NCI-H1092 treated with DMSO at 0.1 percent for 48 hours (cell line): ENCODE data around the gene PAM.
"Not testable (repeated sequence)": the region's sequence is repeated elsewhere in the genome, so short reads cannot be mapped to it uniquely, and the experiment has no call there.

Experiments
- DNase-seq: peaks from one replicate; lab custom pipeline; 2025; lab: John Stamatoyannopoulos, UW

Gene PAM

DNA sequence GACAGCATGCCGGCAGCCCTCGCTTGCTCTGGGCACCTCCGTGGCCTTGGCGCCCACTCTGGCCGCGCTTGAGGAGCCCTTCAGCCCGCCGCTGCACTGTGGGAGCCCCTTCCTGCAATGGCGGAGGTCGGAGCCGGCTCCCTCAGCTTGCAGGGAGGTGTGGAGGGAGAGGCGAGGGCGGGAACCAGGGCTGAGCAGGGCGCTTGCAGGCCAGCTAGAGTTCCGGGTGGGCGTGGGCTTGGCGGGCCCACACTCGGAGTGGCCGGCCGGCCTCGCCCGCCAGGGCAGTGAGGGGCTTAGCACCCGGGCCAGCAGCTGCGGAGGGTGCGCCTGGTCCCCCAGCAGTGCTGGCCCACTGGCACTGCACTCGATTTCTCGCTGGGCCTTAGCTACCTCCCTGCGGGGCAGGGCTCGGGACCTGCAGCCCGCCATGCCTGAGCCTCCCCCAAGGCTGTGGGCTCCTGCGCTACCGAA lies 3.2 kb upstream of the PAM start:
- not testable (repeated sequence) for DNase-seq

DNA sequence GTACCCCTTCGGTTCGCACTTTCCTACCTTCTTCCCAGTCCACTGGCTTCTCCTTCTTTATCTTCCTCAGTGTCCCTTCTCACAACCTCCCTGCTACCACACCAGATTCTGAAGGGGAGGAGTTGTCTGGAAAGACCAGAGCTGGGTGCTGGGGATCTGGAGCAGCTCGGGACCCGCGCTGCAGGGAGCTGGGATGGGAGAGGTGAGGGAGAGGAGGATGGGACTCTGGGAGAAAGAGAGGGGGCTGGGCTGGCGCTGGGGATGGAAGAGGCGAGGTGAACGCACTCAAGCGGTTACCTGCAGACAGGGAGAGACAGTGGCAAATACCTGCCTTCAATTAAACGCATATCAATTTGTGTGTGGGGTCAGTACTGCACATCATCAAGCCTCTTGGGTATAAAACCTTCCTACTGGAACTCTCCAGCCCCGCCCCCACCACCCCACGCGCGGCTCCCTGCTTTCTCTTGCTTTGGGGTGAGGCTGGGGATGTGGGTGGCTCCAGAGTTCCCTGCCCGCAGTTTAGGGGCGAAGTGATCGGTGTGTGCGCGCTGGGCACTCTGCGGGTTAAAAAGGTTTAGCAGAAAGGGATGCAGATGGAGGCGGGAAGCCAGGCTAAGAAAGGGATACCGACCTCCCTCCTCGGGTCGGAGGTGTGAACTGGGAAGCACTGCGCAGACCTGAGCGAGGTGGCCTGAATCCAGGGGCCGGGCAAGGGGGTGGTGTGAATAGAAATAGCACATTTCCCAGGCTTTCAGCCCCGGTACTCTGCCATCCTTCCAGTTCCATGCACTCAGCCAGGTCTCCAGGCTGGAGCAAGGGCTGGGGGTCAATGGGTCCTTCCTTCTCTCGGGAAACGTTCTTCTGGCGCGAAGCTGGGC lies 977 bp upstream of the PAM start:
- peak; percentile 52 for DNase-seq

DNA sequence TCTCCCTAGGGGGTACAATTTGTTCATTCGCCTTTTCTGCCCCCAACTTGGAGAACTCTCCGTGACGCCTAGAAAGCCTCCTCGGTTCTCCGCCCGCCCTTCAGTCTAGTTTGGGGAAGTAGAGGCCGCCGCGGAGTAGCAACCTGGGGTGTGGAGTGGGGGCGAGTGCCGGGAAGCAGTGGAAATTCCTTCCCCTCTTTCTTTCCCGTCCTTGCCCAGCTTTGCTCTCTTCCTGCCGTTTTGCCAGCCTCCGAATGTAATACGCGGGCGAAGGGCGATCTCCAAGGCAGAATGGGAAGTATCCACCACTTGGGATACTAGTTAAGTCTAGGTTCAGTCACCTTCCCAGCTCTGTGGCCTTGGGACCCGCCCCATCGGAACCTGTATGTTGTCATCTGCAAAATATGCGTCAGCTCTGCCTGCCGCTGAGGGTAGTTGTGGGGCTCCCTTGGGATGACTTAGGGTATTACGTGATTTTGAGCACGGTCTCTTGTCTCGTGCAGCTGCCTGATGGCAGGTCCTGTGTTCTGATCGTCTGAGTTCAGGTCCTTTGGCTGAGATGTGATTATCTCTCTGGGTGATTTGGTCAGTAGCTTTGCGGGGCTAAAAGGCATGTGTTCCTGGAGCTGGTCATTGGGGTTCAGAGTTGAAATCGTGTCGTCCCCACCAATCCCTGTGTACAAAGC lies 724 bp downstream of the PAM start:
- DNase-seq = peak; percentile 44

DNA sequence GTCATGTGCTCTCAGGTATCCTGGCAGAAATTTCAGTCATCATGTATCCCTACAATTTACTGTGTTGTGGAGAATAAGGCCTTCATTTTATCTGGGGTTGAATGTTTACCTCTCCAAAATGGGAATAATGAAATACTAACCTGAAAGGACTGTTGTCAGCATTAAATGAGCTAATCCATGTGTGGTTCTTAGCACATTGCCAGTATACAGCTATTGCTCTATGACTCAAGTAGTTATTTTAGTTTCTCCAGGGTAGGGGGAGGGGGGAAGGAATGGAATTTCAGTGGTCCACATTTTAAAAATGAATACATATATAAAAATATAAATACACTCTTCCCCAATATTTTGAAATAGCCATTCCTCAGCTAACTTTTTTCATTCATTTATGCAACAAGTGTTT lies 3.5 kb downstream of the PAM start:
- DNase-seq = no peak

DNA sequence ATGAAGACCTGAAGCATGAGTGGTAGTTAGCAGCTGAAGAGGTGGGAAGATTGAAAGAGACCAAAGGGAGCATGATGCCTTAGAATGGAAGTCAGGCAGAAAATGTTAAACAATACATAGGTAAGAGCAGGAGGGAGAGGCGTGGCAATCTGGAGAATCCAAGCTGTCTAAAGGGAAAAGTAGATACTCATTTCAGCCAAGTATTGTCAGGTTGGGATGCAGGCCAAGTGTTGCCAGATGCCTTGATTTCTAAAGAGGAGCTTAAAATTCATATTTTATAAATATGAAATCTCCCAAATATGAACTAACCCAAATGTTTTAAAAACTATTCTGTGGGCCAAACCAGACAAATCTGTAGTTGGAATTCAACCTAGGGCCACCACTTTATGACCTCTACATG lies 4.2 kb downstream of the PAM start:
- DNase-seq = no peak

DNA sequence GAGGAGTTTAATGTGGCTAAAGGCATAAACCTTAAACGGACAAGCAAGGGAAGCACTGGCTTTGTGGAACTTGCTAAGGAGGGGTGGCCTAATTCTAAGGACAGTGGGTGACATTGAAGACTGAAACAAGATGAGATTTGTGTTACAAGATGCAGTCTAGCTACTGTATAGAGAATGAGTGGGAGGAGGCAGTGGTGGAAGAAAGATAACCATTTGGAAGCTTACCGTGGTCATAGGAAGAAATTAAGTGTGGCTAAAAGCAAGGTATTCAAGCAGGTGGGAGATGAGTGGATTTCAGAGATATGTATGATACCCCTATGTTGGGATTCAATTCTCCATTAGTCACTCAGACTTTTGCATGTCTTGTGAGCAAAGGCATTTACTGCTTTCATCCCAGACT lies 4.6 kb downstream of the PAM start:
- no peak for DNase-seq

DNA sequence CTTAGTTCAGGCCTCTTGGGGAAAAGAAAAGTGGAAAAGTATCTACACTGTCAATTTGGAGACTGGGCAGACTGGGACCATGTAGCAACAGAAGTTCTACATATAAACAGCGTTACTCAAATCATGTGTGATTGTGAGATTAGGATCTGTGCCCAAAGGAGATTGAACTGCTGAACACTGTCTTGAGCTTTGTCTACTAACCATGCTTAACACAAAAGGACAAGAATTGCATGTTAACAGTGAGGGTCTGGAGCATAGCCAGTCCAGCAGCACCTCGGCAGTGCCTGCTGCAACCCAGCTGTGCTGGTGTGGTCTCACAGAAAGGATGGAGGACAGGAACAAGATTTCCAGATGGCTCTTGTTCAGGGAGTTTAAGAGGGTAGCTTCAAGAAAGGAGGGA lies 5.7 kb downstream of the PAM start:
- peak; percentile 48 for DNase-seq

DNA sequence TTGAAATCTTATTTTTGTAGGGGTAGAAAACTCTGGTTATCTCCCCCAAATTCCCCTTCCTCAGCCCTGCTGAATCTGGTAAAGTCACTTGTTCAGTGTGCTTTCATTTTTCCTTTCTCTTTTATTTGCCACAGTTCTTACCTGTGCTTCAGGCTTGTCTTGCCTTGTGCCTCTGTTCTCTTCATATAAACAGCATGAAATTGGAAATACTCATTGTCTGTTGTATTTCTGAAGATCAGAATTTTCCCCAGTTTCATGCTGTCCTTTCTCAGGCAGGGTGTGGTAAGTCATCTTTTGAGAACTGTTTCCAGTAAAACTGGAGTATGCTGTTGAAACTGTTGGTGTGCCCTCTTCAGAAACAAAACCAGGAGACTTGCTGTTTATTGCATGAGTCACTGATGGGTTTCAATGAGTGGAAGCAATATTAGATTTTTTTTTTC lies 7.0 kb downstream of the PAM start:
- peak; percentile 28 for DNase-seq

DNA sequence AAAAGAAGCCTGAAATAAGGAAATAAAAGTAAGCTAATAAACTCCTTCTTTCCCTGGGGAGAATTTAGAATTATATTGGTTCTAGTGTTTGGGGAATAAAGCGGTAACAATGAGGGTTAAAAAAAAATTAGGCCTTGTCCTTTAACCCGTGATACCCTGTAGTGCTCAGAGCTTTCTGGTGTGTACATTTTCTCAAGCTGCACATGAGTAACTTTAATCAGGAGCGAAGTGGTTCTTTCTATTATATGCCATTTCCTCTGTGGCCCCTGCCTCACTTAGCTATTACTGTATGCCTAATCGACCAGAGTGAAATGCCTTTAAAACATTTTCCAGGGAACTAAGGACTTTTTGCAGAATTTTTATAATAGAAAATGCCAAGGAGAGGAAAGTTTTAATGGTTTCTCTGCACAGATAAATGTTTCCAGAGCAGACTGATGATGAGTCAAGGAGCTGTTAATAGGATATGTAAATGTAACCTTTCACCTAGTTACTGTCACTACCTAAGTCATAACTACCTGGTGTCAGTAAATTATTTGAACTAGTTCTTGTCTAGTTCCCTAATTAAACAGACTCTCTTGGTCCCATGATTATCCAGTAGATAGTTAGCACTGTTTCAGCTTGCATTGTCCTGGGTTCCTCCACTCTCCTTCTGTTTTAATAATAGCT lies 7.6 kb downstream of the PAM start:
- no peak for DNase-seq

DNA sequence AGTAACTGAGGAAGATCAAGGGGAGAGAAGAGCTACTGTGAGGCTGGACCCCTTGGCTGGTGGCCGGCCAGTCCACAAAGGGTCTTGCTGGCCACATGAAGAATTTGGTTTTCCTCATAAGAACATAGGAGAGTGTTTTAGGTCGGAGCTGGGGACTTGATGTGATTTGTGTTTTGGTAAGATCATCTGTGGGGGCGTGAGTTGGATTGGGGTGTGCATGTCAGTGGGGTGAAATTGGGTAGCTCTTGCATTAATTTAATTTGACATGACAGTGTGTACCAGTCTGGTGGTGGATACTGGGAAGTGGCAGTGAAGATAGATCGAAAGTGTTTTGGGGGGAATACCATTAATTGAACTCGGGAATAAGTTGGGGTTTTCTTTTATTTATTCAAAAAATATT lies 8.6 kb downstream of the PAM start:
- DNase-seq = no peak

DNA sequence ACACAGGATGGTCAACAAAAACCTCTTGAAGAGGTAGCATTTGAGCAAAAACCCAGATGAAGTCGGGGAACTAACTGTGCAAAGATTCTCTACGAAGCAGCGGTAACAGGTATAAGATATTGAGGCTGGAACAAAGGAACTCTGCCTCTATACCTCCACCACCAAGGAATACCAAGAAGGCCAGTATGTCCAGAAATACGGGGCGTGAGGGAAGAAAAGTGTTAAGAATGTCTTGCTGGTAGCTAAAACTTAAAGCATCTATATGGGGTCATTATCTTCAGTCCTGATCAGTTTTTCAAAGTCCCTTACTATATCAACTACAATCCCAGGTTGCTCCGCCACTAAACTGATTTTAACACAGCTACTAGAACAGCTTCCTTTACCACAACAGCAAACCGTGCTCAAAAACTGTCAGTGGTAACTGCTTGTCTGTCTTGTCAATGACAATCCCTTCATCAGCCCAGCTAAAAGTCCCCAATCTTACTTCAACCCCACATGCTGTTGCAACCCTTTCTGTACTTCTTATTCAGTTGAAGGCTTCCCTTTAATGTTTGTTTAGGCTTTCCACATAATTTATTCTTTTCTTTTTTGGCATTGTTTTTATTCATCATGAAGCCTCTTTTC lies 9.4 kb downstream of the PAM start:
- DNase-seq = no peak

DNA sequence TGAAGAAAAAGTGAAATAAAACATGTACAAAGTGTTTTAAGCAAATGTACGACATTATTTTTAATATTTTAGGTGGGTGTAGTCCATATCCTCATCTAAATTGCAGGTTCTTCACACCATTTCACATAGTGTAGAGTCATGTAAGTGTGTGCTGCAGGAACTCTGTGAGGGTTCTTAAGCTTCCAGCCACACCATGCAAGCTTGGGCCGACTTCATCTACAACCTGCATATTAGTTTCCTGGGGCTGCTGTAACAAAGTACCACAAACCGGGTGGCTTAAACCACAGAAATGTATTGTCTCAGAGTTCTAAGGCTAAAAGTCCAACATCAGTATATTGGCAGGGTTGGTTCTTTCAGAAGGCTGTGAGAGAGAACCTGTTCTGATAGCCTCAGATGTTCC lies 10.2 kb downstream of the PAM start:
- no peak for DNase-seq

DNA sequence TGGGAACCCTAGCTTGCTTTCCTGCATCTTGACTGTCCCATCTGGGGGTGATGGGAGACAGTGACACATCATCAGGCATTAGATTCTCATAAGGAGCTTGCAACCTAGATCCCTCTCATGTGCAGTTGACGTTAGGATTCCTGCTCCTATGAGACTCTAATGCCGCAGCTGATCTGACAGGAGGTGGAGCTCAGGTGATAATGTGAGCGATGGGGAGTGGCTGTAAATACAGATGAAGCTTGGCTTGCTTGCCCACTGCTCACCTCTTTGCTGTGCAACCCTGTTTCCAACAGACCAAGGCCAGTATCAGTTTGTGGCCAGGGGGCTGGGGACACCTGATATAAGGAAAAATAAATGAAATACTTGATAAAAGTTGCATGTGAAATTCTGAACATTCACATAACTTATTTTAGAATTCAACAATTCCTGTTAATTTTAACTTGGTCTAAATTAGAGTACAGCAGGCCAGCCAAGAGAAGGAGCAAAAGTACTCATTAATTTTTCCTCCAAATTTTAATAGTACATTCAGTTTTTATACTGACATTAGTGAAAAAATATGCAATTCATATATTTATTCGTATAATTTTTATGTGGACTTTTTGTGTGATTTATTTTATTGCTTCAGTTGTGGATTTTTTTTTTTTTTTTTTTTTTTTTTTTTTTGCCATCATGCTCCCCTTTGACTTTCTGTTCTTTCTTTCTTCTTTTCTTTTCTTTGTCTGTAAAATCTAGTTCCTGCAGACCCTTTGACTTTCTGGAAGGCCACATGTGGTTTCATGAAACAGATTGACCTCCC lies 11.4 kb downstream of the PAM start:
- DNase-seq = no peak

DNA sequence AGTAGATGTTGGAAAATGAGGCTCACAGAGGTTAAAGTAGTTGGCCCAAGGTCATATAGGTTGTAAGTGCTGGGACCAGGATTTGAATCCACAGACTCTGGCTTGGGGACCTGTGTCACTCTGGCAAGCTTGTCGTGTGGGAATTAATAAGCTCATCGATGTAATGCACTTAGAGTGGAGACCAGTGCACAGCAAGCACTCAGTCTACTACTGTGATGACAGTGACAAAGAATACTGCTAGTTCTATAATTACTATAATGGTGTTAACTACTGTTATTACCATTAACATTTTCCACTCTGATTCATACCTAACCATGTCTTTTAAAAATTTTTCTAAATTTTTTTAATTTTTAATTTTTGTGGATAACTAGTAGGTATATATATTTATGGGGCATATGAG lies 12.8 kb downstream of the PAM start:
- no peak for DNase-seq

DNA sequence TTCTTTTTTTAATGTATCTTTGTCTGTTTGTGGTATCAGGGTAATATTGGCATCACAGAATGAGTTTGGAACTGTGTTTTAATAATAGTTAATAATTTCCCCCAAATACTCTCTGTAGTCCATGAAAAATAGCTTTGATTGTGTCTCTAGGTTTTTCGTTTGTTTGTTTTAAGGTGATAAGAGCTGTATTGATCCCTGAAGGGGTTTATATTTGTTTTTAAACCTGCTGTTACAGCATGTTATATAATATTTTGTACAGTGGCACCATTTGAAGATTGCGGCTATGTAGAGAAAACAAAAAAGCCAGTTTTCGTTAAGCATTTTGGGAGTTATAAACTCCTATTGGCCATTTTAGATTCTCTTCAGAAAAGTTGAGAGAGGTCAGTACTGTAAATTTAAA lies 15.7 kb downstream of the PAM start:
- DNase-seq = no peak

DNA sequence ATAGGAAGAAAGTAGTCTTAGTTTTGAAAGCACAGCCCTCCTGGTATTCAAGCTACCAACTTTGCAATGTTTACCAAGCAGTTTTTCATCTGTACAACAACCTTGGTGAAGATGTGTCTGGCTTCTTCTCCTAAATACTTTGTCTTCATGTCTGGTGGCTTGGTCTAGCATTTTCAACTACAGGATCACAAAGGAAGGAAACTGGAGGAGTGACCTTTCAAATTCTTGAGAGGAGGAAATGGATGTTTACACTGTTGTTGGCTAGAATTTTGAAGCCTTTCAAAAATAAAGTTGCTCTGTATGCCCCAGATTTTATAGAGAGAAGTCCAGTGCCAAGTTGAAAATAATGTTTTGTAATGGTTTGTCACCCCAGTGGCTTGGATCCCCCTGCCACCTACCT lies 16.3 kb downstream of the PAM start:
- DNase-seq = no peak

DNA sequence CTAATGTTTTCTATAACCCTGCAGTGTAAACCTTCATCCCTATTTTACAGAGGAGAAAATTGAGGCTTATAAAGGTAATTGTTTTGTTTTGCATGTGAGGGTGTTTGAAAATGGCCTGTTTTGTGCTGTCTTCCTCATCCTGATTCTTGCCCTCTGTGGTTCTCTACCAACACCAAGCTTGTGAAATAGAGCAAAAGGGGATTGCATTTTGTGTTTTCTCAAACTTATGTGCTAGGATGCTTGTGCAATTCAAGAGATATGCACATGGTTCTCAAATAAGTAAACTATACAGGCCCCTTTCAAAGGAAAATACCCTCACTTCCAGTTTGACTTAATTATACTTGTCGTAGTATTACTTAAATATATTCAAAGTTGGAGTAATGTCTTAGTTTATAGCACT lies 17.2 kb downstream of the PAM start:
- DNase-seq = no peak

DNA sequence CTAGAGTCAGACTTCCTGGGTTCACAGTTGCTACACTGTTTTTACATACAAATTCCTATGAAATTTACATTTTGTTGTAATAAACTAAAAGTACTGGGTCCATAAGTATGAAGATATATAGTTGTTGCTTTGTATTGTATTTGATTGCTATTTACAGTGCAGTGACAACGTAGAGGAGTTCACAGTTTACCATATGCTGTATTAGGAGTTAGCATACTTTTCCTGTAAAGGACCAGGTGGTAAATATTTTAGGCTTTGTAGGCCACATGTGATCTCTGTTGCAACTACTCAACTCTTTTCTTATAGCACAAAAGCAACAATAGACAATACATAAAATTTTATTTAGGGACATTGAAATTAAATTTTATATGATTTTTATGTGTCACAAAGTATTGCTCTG lies 18.0 kb downstream of the PAM start:
- no peak for DNase-seq

DNA sequence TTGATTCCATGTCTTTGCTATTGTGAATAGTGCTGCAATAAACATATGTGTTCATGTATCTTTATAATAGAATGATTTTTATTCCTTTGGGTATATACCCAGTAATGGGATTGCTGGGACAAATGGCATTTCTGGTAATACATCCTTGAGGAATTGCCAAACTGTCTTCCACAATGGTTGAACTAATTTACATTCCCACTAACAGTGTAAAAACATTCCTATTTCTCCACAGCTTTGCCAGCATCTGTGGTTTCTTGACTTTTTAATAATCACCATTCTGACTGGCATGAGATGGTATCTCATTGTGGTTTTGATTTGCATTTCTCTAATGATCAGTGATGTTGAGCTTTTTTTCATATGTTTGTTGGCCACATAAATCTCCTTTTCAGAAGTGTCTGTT lies 20.7 kb downstream of the PAM start:
- not testable (repeated sequence) for DNase-seq

DNA sequence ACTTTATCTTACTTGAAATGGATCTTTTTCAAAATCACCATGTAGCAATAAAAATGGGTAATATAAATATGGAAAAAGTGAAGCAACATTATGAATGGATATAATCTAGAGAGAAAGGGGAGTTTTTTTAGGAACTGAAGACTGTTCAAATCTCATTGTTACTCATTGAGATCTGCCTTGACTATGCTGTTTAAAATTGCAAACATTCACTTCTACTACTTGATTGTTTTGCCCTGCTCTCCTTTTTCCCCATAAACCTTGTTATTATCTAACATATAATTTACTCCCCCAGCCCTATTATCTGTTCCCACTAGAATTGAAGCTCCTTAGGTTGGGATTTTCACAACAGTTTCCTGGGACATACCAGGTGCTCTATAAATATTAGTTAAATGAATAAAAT lies 22.0 kb downstream of the PAM start:
- no peak for DNase-seq

DNA sequence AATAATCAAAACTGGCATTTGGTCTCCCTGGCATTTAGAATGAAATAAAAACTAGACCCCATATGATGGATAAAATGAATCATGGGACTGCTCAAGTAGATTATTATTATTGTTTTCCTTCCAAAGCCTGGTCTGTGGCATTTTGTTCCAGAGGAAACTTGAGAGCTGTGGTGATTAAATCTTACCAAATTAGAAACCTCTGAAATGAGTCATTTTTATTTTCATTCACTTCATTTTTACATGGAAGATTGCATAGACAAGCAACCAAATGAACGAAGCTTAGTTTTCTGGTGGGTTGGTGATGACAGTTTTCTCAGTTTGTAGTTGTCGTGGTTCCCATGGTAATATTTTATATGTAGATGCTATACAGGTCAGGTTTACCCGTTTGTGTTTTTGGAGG lies 23.4 kb downstream of the PAM start:
- no peak for DNase-seq

DNA sequence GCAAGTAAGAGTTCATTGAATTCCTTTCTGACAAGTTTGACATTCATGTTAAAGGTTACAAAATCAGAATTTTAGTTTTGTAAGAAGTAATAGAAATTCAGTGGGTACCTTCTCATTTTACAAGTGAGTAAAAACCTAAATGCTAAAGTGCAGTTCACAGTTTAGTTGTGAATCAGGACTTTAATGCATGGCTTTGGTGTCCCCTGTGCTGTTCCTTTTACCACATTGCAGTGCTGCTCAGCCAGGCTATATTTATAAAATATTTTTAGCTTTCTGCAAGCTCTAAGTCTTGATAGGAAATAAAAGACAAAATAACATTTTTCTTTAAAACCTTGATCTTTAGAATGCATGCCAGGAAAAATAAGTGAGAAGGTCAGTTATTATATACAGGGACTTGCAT lies 26.3 kb downstream of the PAM start:
- no peak for DNase-seq
